MCF 10A (cell line): Measurements from ENCODE around the gene HOTAIR. TPM values are rescaled to one million over a fixed set of nuclear protein-coding genes. Genes with fewer than 3 reads are reported as not detected.

Experiments used
- BruUV-seq: library from RNA; stranded (reverse); fragments of 400-500 nt; replicated peaks from 2 replicates; lab custom pipeline; 2021; lab: Mats Ljungman, UMichigan
- CTCF ChIA-PET: fragments of 300-600 bp; sonication (Branson Sonifier 250); formaldehyde crosslinking; extraction: SDS; loops from one replicate; lab custom pipeline; 2021; ENCODE audit warnings: antibody characterized with exemption, inconsistent platforms; lab: Yijun Ruan, JAX
- POLR2A ChIA-PET: fragments of 300-600, 350-650 bp; sonication (Branson Sonifier 250); formaldehyde crosslinking; extraction: SDS; loops from one replicate; lab custom pipeline; 2020; ENCODE audit warnings: antibody characterized with exemption, inconsistent platforms; lab: Yijun Ruan, JAX
- DNase-seq: peaks from one replicate; pipeline ENCODE4 v3.0.0-alpha.2; 2018; ENCODE audit not compliant: unreplicated experiment
- H3K27ac Mint-ChIP-seq: one replicate; pipeline ENCODE4 v1.8.0; 2022; ENCODE audit warnings: mild to moderate bottlenecking, low read depth, mixed read lengths; ENCODE audit not compliant: unreplicated experiment
- H3K27me3 Mint-ChIP-seq: one replicate; pipeline ENCODE4 v1.8.0; 2022; ENCODE audit warnings: mixed read lengths; ENCODE audit not compliant: insufficient read depth, unreplicated experiment
- H3K36me3 Mint-ChIP-seq: one replicate; pipeline ENCODE4 v1.8.0; 2022; ENCODE audit warnings: mild to moderate bottlenecking, moderate library complexity, mixed read lengths; ENCODE audit not compliant: insufficient read depth, unreplicated experiment
- H3K4me1 Mint-ChIP-seq: one replicate; pipeline ENCODE4 v1.8.0; 2022; ENCODE audit warnings: mixed read lengths; ENCODE audit not compliant: insufficient read depth, unreplicated experiment
- H3K4me3 Mint-ChIP-seq: one replicate; pipeline ENCODE4 v1.8.0; 2022; ENCODE audit warnings: mild to moderate bottlenecking, moderate library complexity, mixed read lengths; ENCODE audit not compliant: unreplicated experiment
- H3K9me3 Mint-ChIP-seq: one replicate; pipeline ENCODE4 v1.8.0; 2022; ENCODE audit warnings: mixed read lengths; ENCODE audit not compliant: unreplicated experiment
- CTCF ChIP-seq: fragments of 200-600 bp; IDR thresholded peaks from one replicate; pipeline ENCODE4 v1.8.0; 2022; ENCODE audit warnings: antibody characterized with exemption, mild to moderate bottlenecking; ENCODE audit not compliant: unreplicated experiment
- intact Hi-C: fragments of 100-400 bp; cut with micrococcal nuclease; formaldehyde crosslinking; loops from 2 replicates; pipeline ENCODE4 v1.14.1; 2022
- total RNA-seq: library from RNA; stranded (reverse); gene quantifications from 2 replicates; pipeline ENCODE4 v1.2.3, GENCODE V29; 2022

Gene HOTAIR
- total RNA-seq, 1 experiment from 2014 or later: 2.0 TPM

DNA sequence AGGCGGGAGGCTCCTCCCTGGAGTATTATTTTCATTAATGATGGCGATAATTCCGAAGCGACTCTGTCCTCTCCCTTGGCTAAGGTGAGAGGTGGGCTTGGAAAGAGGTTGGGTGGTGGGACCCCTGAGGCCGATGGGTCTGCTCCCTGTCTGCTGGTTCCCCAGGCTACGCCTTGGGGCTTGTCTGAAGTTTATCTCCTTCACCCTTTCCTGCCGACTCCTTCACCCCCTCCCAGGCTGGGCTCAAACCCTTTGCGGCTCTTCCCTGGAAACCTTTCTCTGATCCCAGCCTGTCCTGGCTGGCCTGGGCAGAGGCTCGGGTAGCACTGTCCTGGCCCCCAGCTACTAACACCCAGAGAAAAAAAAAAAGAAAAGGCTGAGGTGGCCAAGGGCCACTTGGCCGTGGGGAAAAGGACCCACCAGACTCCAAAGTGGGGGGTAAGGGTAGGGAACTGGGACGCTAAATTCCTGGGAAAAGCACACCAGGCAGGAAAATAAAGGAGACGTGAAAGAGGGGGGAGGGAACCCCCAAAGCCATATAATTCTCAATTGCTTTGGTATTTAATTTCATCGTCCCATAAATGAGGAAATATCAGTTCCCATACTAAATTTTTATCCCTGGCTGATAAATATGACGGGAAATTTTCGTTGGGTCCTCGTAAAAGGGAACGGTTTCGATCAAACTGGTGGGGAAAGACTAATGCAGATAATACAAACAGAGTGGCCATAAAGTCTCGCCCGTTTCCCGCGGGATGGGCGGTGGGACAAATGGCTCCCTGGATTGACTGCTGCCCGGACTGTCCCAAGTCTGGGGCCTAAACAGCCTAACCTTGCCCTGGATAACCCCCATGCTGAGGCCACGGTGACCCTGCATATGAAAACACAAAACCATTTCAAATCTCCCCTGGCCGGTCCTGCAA lies 8.2 kb upstream of the HOTAIR start:
- intact Hi-C loops: loop anchor here (10.0 kb wide), 1 partner anchor 188 kb away; no protein-coding TSS in a partner anchor
- ChIA-PET CTCF (interaction anchor here (0.6 kb wide), 1 partner anchor 230 kb away, joined by 3 read pairs; no protein-coding TSS in a partner anchor), POLR2A (no interaction called here)
- Mint-ChIP-seq H3K36me3 (no peaks in the 10 kb centered on the region), H3K4me3 (no peak overlapping the region), H3K9me3 (no peaks in the 10 kb centered on the region), H3K27ac (no peak overlapping the region), H3K4me1 (no peaks in the 10 kb centered on the region), H3K27me3 (no peaks in the 10 kb centered on the region)
- BruUV-seq: no TSS peak
- no peak for TF ChIP-seq CTCF
- DNase-seq: no peak

DNA sequence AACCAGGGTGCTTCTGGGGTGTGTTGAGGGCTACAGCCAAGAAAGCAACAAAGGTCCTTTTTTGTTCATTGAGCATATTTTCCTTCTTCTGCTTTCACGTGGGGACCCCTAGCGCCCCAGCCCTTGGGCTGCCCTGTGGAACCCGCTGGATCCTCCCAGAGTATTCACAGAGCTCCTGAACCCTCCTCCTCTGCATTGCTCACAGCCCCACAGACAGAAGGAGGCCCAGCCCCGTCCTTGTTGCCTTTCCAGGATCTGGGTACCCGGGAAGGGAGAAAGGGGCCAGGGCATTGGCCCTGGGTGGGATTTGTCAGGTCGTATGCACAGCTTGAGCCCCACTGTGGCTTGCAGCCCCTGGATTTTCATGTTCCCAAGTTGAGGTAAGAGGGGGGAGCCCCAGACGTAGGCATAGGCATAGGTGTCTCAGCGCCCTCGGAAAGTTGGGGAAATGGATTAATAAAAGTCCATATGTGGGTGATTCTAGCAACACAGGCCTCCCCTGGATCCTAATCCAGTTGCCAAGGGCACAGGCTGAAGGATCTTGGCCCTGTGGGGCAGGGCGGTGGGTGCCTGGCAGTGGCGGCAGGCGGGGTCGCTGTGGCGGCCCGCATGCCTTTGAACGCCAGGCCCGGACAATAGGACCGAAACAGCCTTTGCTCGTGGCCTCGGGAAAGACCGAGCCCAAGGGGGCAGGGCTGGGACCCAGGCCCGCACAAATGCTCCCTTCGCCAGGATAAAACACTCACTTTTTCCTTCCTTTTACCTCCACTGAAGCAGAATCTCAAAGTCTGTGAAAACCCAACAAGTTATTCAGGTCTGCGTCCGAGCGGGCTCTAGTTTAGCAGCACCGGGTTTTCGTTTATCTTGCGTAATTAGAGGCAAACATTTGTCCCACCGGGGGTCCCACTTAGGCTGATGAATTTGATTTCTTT lies 7.1 kb upstream of the HOTAIR start:
- BruUV-seq: no TSS peak
- Mint-ChIP-seq H3K36me3 (no peaks in the 10 kb centered on the region), H3K9me3 (no peaks in the 10 kb centered on the region), H3K4me3 (no peak overlapping the region), H3K27ac (peak overlapping the region; percentile 41), H3K27me3 (no peaks in the 10 kb centered on the region), H3K4me1 (no peaks in the 10 kb centered on the region)
- DNase-seq: no peak
- CTCF ChIA-PET: interaction anchor here (0.6 kb wide), 1 partner anchor 229 kb away, joined by 3 read pairs; no protein-coding TSS in a partner anchor
- TF ChIP-seq CTCF: no peak
- intact Hi-C loops: loop anchor here (10.0 kb wide), 1 partner anchor 187 kb away; no protein-coding TSS in a partner anchor
- POLR2A ChIA-PET: no interaction called here

- intact Hi-C loops: loop anchor here (10.0 kb wide), 1 partner anchor 186 kb away; no protein-coding TSS in a partner anchor
- ChIA-PET CTCF (interaction anchor here (0.5 to 1.5 kb wide), 3 partner anchors 47 to 234 kb away, joined by 3 to 6 read pairs (median 5); no protein-coding TSS in a partner anchor), POLR2A (no interaction called here)
- Mint-ChIP-seq H3K9me3 (no peaks in the 10 kb centered on the region), H3K4me3 (no peak overlapping the region), H3K36me3 (no peaks in the 10 kb centered on the region), H3K4me1 (no peaks in the 10 kb centered on the region), H3K27ac (peak overlapping the region; percentile 41), H3K27me3 (no peaks in the 10 kb centered on the region)
- no peak for DNase-seq
- BruUV-seq: no TSS peak
- TF ChIP-seq CTCF: no peak
Measured at GRCh38 chr12:53980802-53981496, 6.2 kb upstream of the HOTAIR start.
